ENCODE measurements around the gene KCMF1. TPM values are rescaled to one million over a fixed set of nuclear protein-coding genes. Genes with fewer than 3 reads are reported as not detected.

The KCMF1 gene
- total and polyA plus RNA-seq, 10 of the 15 experiments (the other 5 are each of a cell fraction or from before 2014, with no cell fraction given) = 8.4 to 124 (median 43.0) TPM

DNA sequence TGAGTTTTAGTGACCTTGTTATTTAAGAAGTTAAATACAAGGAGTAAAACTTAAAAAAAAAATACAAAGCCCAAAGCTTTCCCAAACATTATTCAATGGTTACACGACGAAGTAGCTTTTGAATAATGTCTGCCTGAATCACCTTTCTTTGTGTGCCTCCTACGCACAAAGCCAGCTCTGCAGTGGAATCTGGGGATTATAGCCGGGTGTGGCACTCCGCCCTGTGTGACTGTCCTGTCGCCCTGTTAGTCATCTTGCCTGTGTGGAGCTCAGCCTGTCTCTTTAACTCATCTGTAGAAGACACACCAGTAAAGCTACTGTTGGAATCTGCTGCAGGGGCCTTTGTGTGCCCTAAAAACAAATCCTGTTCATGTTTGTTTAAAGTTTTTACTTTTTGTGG, 82.8 kb downstream of the KCMF1 start:
- Histone ChIP-seq H3K79me2 (ENCODE audit: control insufficient read depth, insufficient read depth, low read length) (no peaks in the 10 kb centered on the region), H3K9ac (ENCODE audit: control insufficient read depth, insufficient read depth, low read length) (no peak overlapping the region), H3K27ac (ENCODE audit: control insufficient read depth, insufficient read depth) (no peak overlapping the region), H2AFZ (ENCODE audit: control insufficient read depth, low read depth, low read length) (no peak overlapping the region), H4K20me1 (ENCODE audit: control insufficient read depth, insufficient read depth) (no peaks in the 10 kb centered on the region), H3K4me2 (ENCODE audit: control insufficient read depth, insufficient read depth) (no peak overlapping the region), H3K27me3 (replicated peaks in 1 of 2; ENCODE audit: control insufficient read depth in 2 of 2, insufficient read depth in 2 of 2, low read length in 1 of 2) (no peaks in the 10 kb centered on the region), H3K9me3 (replicated peaks; ENCODE audit: control insufficient read depth, insufficient read depth, low read length) (no peaks in the 10 kb centered on the region), H3K36me3 (ENCODE audit: control insufficient read depth in 2 of 2, insufficient read depth in 2 of 2, low read length in 1 of 2) (peaks cover 4 to 21% of the 10 kb centered on the region in 2 experiments), H3K4me3 (no peak overlapping the region), H3K4me1 (ENCODE audit: control insufficient read depth, insufficient read depth, low read length) (no peaks in the 10 kb centered on the region; the same call in 1 of the 2 replicates)
- POLR2A ChIA-PET = no interaction called here
- no TSS peak for BruUV-seq (replicated peaks)
- RAD21 ChIA-PET (ENCODE audit: unreplicated experiment) = no interaction called here
- WGBS (ENCODE audit: insufficient coverage, insufficient replicate concordance, low lambda C conversion rate, missing lambda C conversion rate) = 86% methylated on average over 6 of the region's 6 CpGs
- SMC1A ChIA-PET (ENCODE audit: uncharacterized antibody, unreplicated experiment) = interaction anchor here (1.2 to 1.6 kb wide), 4 partner anchors 8 to 84 kb away, joined by 4 to 6 read pairs (median 4); no protein-coding TSS in a partner anchor
- FAIRE-seq = no peak
- in situ Hi-C loops (cut with MboI) (no loop called here), intact Hi-C loops (cut with micrococcal nuclease; ENCODE audit: unreplicated experiment) (no loop called here)
- CTCF ChIA-PET = interaction anchor here (0.7 to 3.1 kb wide), 5 partner anchors 9 to 247 kb away, joined by 3 to 12 read pairs (median 4); no protein-coding TSS in a partner anchor
- ATAC-seq = no peak
- DNase-seq (ENCODE audit: low read depth, low spot score) = no peak
- TF ChIP-seq ETV6 (conservative IDR thresholded peaks at IDR 0.05 in 1 of 2, IDR thresholded peaks at IDR 0.05 in 1 of 2; ENCODE audit: borderline replicate concordance in 1 of 2, low read depth in 1 of 2) = no peak
- no peak for TF ChIP-seq CBX3 (IDR thresholded peaks at IDR 0.05; ENCODE audit: borderline replicate concordance, low read depth)
- TF ChIP-seq EGR1 (IDR thresholded peaks at IDR 0.05; ENCODE audit: borderline replicate concordance in 1 of 2, low read depth in 2 of 2, low read length in 2 of 2) = no peak
- no peak for TF ChIP-seq REST (IDR thresholded peaks at IDR 0.05; ENCODE audit: low read depth, low read length)
- TF ChIP-seq EP300 (IDR thresholded peaks at IDR 0.05; ENCODE audit: borderline replicate concordance in 1 of 2, control insufficient read depth in 1 of 2, low read depth in 2 of 2, low read length in 2 of 2) = no peak
- TF ChIP-seq CHD1 (IDR thresholded peaks at IDR 0.05; ENCODE audit: low read depth, low read length) = no peak
- no peak for TF ChIP-seq KLF5 (IDR thresholded peaks at IDR 0.05; ENCODE audit: partially characterized antibody)
- TF ChIP-seq ZNF622 (IDR thresholded peaks at IDR 0.05) = no peak
- TF ChIP-seq TAF1 (IDR thresholded peaks at IDR 0.05; ENCODE audit: borderline replicate concordance, low read depth, low read length) = no peak
- TF ChIP-seq PRDM15 (CRISPR knock-in tag; IDR thresholded peaks at IDR 0.05) = no peak
- TF ChIP-seq NFIC (IDR thresholded peaks at IDR 0.05; ENCODE audit: low read depth, low read length) = no peak
- no peak for TF ChIP-seq BHLHE40 (IDR thresholded peaks at IDR 0.05; ENCODE audit: borderline replicate concordance in 1 of 2, low read depth in 2 of 2, low read length in 1 of 2)
- TF ChIP-seq ZNF217 (IDR thresholded peaks at IDR 0.05) = no peak
- TF ChIP-seq BCL11A (IDR thresholded peaks at IDR 0.05; ENCODE audit: low read depth, low read length) = no peak
- no peak for TF ChIP-seq RELA (IDR thresholded peaks at IDR 0.05; ENCODE audit: borderline replicate concordance, partially characterized antibody)
